NCI-H2171 treated with DMSO at 0.1 percent for 48 hours (cell line): ENCODE measurements around the gene ZNF728.
"Not testable (repeated sequence)": the region's sequence is repeated elsewhere in the genome, so short reads cannot be mapped to it uniquely, and the experiment has no call there.

Experiments used
- DNase-seq: peaks from one replicate; lab custom pipeline; 2025; lab: John Stamatoyannopoulos, UW

ZNF728 gene

DNA sequence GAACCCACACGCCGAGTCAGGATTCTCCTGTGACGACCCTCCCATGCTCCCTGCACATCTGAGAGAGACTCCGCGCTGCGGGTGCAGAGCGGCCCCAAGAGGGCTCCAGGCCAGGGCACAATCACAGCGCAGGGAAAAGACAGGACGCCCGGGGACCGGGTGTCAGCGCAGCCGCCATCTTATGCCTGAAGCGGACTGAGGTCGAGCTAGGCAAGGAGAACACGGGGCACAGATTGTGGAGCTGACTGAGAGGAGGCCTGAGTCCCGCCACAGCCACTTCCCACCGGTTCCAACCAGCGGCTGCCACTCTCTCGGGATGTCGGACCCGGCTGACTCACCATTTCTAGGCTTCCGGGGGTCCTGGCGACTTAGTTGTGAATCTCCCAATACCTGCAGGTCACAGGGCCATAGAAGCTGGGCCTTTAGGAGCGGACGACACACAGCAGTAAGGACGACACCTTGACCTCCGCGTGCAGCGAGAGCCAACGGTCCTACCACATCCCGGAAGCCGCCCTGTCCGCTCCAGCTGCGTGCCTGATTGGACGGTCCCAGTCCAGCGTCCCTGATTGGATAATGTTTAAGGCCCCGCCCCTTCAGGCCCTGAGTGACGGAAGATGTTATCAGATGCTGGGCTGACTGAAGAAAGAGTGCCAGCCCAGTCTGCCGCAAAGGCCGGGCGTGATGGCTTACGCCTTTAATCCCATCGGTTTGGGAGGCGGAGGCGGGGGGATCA is at the start of gene ZNF728:
Gene ZNF728, minus strand, starts transcription at position 487 of the 733 bp plus-strand sequence. Its CDS starts 146 bp downstream, at position 341.
- no peak for DNase-seq

DNA sequence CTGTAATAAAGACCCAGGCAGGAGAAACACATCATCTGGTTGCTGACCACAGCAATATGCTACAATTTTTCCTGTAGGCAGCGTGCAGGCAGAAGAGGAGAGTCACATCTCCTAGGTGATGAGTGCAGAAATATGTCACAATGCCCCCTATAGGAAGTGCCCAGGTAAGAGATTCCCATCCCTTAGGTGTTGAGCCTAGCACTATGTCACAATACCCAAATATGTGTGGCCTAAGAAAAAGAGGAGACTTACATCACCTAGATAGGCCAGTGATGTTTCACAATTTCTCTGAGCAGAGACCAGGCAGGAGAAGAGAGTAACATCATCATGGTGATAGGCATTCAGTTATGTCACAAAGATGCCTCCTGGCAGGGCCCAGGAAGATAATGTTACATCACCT is 49.4 kb upstream of the ZNF728 start:
- DNase-seq = no peak

DNA sequence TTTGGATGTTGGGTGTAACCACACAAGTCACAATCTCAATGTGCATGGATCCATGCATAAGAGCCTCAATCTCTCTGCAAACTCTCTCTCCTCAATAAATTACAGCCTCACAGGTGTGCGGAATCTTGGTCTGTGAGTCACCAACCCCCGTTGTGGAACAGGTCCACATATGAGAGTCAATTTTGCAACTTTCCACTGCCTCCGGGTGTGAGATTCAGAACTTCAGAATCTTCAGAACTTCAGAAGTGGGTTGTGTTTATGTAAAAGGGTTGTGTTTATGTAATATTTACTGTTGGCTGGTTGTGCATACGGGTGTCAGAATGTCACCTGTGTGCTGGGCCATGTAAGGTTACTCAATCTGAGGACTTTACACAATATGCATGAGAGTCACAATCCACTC is 46.3 kb upstream of the ZNF728 start:
- no peak for DNase-seq

DNA sequence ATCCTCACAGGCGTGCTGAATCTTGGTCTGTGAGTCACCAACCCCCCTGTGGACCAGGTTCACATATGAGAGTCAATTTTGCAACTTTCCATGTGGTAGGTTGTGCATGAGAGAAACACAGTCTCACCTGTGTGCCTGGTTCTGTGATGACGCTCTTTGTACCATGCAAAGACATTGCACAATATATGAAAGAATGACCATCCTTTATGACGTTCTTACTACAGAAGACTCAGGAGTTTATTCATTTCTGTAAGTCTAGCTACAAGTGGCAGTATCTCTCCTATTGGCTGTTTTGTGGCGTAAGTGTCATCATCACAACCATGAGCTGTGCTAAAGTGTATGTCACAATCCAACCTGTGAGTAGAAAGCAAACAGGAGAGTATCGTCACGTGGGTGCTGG is 43.8 kb upstream of the ZNF728 start:
- no peak for DNase-seq

DNA sequence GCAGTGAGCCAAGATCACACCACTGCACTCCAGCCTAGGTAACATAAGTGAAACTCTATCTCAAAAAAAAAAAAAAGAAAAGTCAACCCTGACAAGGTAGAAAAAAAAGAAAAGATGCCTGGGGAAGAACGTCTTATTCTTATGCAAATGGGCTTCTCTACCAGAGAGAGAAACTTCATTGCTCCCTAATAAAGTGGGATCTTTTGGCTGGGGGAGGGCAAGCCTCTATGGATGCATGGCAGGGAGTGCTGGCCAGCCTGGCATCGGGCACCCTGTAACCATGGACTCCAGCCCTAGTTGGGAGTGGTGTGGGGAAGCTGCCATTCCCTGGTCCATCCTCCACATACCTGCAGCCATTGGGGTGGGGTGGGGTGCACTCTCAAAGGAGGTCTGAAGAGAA is 30.7 kb upstream of the ZNF728 start:
- DNase-seq = no peak

DNA sequence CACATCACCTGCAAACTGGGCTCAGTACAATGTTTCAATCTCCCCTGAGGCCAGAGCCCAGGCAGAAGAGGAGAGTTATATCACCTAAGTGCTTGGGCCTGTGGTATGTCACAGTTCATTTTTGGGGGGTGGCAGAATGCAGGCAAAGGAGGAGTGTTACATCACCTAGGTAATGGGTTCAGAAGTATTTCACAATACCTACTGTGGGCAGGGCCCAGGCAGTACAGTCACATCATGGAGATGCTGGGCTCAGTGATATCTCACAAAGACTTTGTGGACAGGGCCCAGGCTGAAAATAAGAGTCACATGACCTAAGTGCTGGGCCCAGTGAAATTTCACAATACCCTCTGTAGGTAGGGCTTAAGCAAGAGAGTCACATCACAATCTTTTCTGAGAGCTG is 12.7 kb upstream of the ZNF728 start:
- no peak for DNase-seq

DNA sequence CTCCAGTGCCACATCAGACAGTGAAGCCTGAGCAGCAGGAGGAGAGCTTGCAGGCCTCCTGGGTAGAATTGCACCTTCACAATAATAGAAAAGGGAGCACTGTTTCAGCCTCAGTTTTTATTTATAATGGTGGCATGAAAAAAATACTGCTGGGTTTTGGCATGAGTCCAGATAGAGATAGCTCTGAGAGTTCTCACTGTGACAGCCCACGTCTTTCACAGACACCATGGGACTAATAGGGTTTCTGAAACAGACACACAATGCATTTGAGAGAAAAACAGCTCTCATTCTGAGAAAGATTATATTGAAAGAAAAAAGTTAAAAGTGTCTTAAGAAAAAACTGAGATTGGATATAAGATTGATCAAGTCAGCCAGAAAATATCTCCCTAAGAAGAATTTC is 8.0 kb downstream of the ZNF728 start:
- not testable (repeated sequence) for DNase-seq

DNA sequence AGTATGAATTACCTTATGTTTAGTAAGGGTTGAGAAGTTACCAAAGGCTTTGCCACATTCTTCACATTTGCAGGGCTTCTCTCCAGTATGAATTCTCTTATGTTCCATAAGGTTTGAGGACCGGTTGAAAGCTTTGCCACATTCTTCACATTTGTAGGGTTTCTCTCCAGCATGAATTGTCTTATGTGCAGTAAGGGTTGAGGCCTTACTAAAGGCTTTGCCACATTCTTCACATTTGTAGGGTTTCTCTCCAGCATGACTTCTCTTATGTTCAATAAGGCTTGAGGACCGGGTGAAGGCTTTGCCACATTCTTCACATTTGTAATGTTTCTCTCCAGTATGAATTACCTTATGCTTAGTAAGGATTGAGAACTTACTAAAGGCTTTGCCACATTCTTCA is 26.7 kb downstream of the ZNF728 start:
- no peak for DNase-seq

DNA sequence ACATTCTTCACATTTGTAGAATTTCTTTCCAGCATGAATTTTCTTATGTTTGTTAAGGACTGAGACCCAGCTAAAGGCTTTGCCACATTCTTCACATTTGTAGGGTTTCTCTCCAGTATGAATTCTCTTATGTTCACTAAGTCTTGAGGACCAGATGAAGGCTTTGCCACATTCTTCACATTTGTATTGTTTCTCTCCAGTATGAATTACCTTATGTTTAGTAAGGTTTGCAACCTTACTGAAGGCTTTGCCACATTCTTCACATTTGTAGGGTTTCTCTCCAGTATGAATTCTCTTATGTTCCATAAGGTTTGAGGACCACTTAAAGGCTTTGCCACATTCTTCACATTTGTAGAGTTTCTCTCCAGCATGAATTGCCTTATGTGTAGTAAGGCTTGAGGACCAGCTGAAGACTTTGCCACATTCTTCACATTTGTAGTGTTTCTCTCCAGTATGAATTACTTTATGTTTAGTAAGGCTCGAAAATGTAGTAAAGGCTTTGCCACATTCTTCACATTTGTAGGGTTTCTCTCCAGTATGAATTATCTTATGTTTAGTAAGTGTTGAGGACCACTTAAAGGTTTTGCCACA is 27.3 kb downstream of the ZNF728 start:
- not testable (repeated sequence) for DNase-seq

DNA sequence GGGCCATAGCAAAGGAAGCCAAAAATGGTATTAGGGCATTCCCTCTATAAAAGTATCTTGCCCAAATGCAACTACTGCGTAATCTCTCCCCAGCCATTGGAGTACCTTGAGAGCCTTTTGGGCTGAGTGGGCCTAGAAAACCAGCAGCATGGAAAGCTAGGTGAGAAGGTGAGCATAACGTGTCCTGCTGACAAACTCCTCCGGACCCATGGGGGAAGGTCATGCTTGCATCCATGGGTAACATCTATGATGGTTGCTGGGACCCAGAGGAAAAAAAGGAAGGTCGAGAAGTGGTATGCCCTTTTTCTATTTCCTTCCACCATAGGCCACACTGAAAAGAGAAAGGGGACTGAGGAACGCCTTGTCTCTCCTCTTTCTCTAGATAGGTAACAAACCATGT is 57.4 kb downstream of the ZNF728 start:
- DNase-seq = no peak

DNA sequence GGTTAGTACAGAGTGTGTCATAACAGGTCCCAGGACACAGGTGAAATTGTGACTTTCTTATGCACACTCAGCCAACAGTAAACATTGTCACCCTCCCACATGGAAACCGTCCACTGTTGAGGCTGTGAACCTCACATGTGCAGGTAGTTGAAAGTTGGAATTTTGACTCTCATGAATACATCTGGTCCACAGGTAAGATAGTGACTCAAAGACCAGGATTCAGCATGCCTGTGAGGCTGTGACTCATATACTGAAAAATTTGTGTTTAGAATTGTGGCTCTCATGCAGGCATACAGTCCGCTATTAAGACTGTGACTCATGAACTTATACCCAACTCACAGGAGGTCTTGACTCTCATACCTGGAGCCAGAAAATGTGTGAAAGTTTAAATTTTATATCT is 67.8 kb downstream of the ZNF728 start:
- DNase-seq = no peak

DNA sequence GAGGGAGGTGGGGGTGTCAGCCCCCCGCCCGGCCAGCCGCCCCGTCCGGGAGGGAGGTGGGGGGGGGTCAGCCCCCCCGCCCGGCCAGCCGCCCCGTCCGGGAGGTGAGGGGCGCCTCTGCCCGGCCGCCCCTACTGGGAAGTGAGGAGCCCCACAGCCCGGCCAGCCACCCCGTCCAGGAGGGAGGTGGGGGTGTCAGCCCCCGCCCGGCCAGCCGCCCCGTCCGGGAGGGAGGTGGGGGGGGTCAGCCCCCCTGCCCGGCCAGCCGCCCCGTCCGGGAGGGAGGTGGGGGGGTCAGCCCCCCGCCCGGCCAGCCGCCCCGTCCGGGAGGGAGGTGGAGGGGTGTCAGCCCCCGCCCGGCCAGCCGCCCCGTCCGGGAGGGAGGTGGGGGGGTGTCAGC is 75.4 kb downstream of the ZNF728 start:
- DNase-seq = not testable (repeated sequence)

DNA sequence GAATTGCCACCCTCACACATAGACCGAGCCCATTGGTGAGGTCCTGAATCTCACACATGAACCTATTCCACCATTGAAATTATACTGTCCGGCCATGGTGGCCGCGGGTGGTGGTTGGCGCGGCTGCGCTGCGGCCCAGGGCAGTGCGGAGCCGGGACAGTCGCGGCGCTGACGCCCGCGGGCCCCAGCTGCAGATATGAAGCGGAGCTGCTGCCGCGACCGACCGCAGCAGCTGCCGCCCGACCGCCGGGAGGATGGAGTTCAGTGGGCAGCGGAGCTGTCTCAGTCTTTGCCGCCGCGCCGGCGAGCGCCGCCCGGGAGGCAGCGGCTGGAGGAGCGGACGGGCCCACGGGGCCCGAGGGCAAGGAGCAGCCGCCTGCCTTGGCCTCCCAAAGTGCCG is 77.8 kb downstream of the ZNF728 start:
- not testable (repeated sequence) for DNase-seq
